Measurements from ENCODE around the gene ELMO1. TPM values are rescaled to one million over a fixed set of nuclear protein-coding genes. Genes with fewer than 3 reads are reported as not detected.

The ELMO1 gene
- total RNA-seq, 1 donor from 2014 or later, result 0.69 TPM

DNA sequence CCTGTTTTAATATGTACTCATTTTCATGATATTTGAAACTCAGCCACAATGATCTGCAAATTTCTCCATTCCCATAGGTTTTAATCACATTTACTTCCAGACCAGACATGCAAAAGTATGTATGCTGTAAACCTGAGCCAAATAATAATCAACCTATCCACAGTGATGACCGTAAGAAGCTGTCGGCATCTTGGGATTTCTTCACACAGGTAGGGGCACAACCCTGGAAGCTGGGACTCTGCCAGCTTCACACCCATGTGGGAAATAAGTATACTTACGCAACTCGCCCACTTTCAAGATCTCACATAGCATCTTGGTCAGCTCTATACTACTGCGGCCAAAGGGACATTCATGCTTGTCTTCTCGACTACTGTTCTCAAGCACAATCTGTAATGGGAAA is 352.3 kb downstream of the ELMO1 start:
- TF ChIP-seq, protein P1, sequence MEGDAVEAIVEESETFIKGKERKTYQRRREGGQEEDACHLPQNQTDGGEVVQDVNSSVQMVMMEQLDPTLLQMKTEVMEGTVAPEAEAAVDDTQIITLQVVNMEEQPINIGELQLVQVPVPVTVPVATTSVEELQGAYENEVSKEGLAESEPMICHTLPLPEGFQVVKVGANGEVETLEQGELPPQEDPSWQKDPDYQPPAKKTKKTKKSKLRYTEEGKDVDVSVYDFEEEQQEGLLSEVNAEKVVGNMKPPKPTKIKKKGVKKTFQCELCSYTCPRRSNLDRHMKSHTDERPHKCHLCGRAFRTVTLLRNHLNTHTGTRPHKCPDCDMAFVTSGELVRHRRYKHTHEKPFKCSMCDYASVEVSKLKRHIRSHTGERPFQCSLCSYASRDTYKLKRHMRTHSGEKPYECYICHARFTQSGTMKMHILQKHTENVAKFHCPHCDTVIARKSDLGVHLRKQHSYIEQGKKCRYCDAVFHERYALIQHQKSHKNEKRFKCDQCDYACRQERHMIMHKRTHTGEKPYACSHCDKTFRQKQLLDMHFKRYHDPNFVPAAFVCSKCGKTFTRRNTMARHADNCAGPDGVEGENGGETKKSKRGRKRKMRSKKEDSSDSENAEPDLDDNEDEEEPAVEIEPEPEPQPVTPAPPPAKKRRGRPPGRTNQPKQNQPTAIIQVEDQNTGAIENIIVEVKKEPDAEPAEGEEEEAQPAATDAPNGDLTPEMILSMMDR (conservative IDR thresholded peaks at IDR 0.05; ENCODE audit: low read depth, low read length), result no peak
- DNase-seq (ENCODE audit: low read depth), result no peak
- no peak overlapping the region for H3K4me3 ChIP-seq (ENCODE audit: low read depth, low read length)

DNA sequence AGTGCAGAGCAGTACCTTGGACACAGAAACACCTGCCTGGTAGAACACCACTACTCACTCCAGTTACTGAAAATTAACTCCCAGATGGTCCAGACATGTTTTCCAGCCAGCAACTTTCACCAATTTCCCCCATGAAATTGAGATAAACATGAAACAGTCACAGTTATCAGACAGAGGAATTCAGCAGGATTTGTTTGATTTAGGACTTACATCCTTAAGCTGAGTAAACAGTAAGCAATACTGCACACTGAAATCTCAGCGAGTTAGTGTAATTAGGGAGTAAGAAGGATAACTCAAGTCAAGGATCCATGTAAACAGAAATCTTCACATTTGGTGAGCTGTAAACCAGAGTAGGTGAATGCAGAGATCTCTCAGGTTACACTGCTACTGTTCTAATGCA is 353.5 kb downstream of the ELMO1 start:
- DNase-seq (ENCODE audit: low read depth), result no peak
- TF ChIP-seq, protein P1 (conservative IDR thresholded peaks at IDR 0.05; ENCODE audit: low read depth, low read length), result no peak
- no peak overlapping the region for H3K4me3 ChIP-seq (ENCODE audit: low read depth, low read length)

DNA sequence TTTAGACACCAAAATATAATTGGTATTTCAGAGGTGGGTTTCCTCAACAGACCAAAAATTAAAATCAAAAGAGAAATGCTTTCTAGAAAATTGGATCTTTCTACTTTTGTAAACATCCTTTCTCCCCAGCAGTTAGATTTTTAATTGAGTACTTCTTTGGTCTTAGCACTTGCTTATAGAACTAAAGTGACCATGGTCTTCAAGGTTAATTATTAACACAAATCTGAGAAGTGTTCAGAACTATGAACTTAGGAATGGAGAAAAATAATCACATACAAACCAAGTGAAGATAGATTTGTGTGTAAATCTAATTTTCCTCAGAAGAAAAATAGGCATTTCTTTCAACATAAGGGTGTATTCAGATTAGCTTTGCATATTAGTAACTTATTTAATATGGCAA is 355.4 kb downstream of the ELMO1 start:
- no peak for DNase-seq (ENCODE audit: low read depth)
- H3K4me3 ChIP-seq (ENCODE audit: low read depth, low read length), result no peak overlapping the region
- TF ChIP-seq, protein P1 (conservative IDR thresholded peaks at IDR 0.05; ENCODE audit: low read depth, low read length), result no peak

DNA sequence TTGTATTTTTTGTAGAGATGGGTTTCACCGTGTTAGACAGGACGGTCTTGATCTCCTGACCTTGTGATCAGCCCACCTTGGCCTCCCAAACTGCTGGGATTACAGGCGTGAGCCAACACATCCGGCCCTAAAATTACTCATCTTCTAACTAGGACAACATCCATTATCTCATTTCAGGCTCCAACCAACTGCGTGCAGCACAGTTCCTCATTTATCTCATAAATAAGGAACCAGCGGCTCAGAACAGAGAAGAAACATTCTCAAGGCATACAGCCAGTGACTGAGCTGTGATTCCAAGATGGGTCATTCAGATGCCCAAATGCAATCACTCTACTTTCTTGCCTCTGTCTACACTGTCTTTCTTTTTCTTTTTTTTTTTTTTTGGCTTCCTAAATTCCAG is 356.1 kb downstream of the ELMO1 start:
- no peak for DNase-seq (ENCODE audit: low read depth)
- H3K4me3 ChIP-seq (ENCODE audit: low read depth, low read length), result no peak overlapping the region
- TF ChIP-seq, protein P1 (conservative IDR thresholded peaks at IDR 0.05; ENCODE audit: low read depth, low read length), result no peak

DNA sequence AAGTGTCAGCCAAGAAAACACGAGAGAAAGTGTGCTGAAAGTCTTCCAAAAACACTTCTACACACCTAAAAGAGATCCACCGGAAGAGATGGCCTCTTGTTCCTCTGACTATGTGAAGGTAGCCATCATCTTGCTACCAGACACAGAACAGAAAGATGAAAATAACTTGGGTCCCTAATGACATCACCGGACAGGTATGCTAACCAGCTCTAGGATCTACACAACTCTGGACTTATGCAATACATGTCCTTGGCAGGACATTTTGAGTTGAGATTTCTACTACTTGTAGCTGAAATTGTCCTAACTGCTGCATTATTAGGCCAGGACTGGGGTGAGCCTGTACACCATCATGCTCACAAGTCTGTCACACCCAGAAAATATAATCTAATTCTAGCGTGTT is 358.7 kb downstream of the ELMO1 start:
- no peak overlapping the region for H3K4me3 ChIP-seq (ENCODE audit: low read depth, low read length)
- no peak for DNase-seq (ENCODE audit: low read depth)
- TF ChIP-seq, protein P1 (conservative IDR thresholded peaks at IDR 0.05; ENCODE audit: low read depth, low read length), result no peak

DNA sequence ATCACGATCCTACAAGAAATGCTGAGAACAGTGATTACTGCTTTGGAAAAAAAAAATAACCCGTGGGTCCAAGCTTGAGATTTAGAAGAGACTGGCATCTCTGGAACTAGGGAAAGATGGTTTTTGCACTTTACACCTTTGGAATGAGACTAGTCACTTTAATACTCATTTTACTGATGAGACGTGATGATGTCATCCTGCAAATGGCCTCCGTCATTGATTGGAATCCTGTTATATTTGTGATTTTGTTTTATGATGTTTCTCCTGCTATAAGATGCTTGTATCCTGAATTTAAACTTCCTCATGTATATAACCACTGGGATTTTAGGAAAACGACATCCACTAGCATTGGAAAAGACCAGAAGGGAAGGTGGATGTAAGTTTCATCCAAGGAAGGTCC is 363.1 kb downstream of the ELMO1 start:
- DNase-seq (ENCODE audit: low read depth), result no peak
- H3K4me3 ChIP-seq (ENCODE audit: low read depth, low read length), result no peak overlapping the region
- TF ChIP-seq, protein P1 (conservative IDR thresholded peaks at IDR 0.05; ENCODE audit: low read depth, low read length), result no peak

DNA sequence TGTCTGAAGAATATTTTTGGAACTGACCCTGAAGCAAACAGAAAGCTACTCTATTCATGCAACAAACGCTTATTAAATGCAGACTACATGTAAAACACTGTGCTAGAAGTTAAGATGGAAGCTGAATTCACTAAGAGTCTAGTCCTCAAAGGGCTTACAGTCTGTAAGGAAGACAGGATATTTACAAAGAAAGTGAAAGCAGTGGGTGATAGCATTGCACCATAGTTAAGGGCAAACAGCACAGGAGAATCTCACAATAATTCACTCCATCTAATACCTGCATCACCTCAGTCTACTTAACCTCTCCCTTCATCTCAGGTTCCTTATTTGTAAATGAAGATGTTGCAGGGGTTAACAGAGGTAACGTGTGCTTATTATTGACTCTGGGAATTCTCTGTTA is 364.4 kb downstream of the ELMO1 start:
- H3K4me3 ChIP-seq (ENCODE audit: low read depth, low read length), result no peak overlapping the region
- DNase-seq (ENCODE audit: low read depth), result no peak
- TF ChIP-seq, protein P1 (conservative IDR thresholded peaks at IDR 0.05; ENCODE audit: low read depth, low read length), result no peak

All from epithelial cell of proximal tubule (primary cell).